ENCODE measurements around the gene CXXC5.

CXXC5 gene

GRCh38 chr5:139696894-139697658 is 48.9 kb downstream of the CXXC5 start:
- DNase-seq (ENCODE audit: low spot score in 2 of 2): peak in 1 of 2 donors; percentile 56
- ATAC-seq: peak; percentile 56
- H3K9me3 Mint-ChIP-seq: no peaks in the 10 kb centered on the region
- H3K4me3 Mint-ChIP-seq: peak overlapping the region; percentile 73
- H3K36me3 Mint-ChIP-seq: no peaks in the 10 kb centered on the region
- peaks cover 46% of the 10 kb centered on the region for H3K4me1 Mint-ChIP-seq
- peak overlapping the region; percentile 85 for H3K27ac Mint-ChIP-seq

DNA sequence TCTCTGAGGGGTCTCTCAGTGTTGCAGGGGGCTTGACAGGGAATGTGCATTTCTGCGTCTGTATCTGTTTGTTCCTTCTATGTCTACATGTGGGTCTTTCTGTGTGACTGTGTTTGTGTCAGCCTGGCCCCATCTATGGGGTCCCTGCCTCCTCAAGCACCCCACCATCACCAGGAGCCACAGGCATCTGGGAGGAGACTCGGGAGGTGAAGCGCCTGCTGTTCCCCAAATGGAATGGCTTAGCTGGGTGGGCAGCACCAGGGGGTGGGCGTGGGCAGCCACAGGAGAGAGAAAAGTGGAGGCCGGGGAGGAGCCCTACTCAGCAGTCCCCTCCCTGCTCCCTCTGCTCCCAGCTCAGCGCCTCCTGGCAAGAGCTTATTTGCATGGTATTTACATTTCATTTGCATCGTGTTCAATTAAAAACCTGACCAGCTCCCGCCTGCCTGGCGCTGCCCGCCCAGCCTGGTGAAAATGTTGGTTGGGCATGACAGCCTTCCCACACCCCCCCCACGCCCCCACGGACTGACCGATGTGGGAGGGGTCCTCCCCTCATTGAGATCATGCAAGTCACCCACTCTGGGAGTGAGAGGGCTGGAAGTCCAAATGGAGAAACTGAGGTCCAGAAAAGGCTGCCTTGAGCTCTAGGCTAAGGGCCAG is 50.5 kb downstream of the CXXC5 start:
- DNase-seq (ENCODE audit: low spot score in 2 of 2): no peak
- Mint-ChIP-seq H3K9me3 (no peaks in the 10 kb centered on the region), H3K36me3 (no peaks in the 10 kb centered on the region), H3K4me3 (peak overlapping the region; percentile 73), H3K4me1 (peaks cover 53% of the 10 kb centered on the region), H3K27ac (no peak overlapping the region)
- no peak for ATAC-seq

DNA sequence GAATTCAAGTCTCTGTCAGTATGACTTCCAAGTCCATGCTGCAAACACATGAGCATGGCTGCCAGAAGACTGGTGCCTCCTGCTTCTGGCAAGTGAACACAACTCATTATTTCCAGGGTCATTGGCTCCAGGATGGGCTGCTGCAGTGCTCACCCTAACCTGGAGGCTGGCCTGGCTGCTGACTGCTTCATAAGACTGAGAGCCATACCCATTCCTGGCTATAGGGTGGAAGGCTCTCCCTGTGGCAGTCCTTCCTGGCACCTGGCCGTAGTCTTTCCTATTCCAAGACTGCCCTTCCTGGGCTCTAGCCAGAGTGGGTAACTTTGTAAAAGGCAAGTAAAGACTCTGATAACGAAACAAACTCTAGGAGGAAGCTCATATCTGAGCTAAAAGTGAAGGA is 51.2 kb downstream of the CXXC5 start:
- no peaks in the 10 kb centered on the region for H3K36me3 Mint-ChIP-seq
- no peaks in the 10 kb centered on the region for H3K9me3 Mint-ChIP-seq
- DNase-seq (ENCODE audit: low spot score in 2 of 2) (no peak), ATAC-seq (no peak)
- no peak overlapping the region for H3K27ac Mint-ChIP-seq
- no peak overlapping the region for H3K4me3 Mint-ChIP-seq
- peaks cover 59% of the 10 kb centered on the region for H3K4me1 Mint-ChIP-seq

GRCh38 chr5:139700711-139701055 is 52.5 kb downstream of the CXXC5 start:
- Mint-ChIP-seq H3K4me1 (peaks cover 68% of the 10 kb centered on the region), H3K4me3 (no peak overlapping the region), H3K9me3 (no peaks in the 10 kb centered on the region), H3K36me3 (no peaks in the 10 kb centered on the region), H3K27ac (peak overlapping the region; percentile 40)
- no peak for ATAC-seq
- DNase-seq (ENCODE audit: low spot score in 2 of 2): no peak

DNA sequence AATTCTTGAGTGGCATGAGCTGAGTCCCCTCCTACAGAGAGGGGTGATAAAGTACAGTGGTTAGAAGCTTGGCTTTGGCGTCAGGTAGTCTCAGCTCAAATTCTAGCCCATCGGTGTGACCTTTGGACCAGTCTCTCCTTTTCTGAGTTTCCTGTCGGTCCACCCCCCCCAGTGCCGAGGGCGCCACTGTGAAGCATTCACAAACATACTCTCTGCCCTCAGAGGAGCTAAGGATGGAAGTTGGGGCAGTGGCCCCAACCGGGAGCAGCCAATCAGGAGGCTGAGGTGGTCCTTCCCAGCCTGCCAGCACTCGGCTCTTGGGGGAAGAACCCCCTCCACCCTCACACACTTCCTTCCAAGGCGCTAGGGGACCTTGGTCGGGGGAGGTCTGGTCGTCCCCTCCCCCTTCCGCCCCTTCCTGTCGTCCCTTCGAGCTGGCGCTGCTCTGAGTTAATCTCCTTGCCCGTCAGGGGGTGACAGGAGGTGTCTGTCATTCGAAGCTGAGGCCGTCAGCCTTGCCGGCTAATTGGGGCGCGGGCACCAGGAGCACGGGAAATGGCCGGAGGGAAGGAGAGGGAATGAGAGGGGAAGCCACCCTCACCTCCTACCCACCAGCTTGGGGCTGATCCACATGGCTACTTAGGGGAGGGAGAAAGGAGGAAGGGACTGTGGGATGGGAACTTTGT is 53.0 kb downstream of the CXXC5 start:
- Mint-ChIP-seq H3K4me3 (peak overlapping the region; percentile 41), H3K9me3 (no peaks in the 10 kb centered on the region), H3K27ac (peak overlapping the region; percentile 40), H3K4me1 (peaks cover 68% of the 10 kb centered on the region), H3K36me3 (no peaks in the 10 kb centered on the region)
- DNase-seq (ENCODE audit: low spot score in 2 of 2) (no peak), ATAC-seq (no peak)

DNA sequence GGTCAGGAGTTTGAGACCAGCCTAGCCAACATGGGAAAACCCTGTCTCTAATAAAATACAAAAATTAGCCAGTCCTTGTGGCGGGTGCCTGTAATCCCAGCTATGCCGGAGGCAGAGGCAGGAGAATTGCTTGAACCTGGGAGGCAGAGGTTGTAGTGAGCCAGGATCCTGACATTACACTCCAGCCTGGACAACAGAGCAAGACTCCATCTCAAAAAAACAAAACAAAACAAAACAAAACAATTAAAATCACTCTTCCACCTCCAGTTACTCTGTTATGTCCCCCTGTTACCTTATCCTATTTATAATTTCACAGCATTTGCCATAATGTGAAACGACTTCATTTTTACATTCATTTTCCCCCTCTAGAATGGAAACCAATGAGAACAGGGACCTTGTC is 54.4 kb downstream of the CXXC5 start:
- Mint-ChIP-seq H3K9me3 (no peaks in the 10 kb centered on the region), H3K27ac (peak overlapping the region; percentile 52), H3K4me1 (peaks cover 59% of the 10 kb centered on the region), H3K4me3 (no peak overlapping the region), H3K36me3 (no peaks in the 10 kb centered on the region)
- DNase-seq (ENCODE audit: low spot score in 2 of 2) (no peak), ATAC-seq (no peak)

GRCh38 chr5:139704748-139705147 is 56.6 kb downstream of the CXXC5 start:
- H3K9me3 Mint-ChIP-seq: no peaks in the 10 kb centered on the region
- peaks cover 43% of the 10 kb centered on the region for H3K4me1 Mint-ChIP-seq
- H3K36me3 Mint-ChIP-seq: no peaks in the 10 kb centered on the region
- no peak overlapping the region for H3K27ac Mint-ChIP-seq
- no peak for DNase-seq (ENCODE audit: low spot score in 2 of 2)
- ATAC-seq: no peak
- H3K4me3 Mint-ChIP-seq: no peak overlapping the region

- ATAC-seq (peak; percentile 52), DNase-seq (ENCODE audit: low spot score in 2 of 2) (no peak)
- Mint-ChIP-seq H3K27ac (peak overlapping the region; percentile 24), H3K9me3 (no peaks in the 10 kb centered on the region), H3K36me3 (no peaks in the 10 kb centered on the region), H3K4me1 (peaks cover 46% of the 10 kb centered on the region), H3K4me3 (no peak overlapping the region)
Measured at GRCh38 chr5:139705191-139705590, 57.0 kb downstream of the CXXC5 start.

DNA sequence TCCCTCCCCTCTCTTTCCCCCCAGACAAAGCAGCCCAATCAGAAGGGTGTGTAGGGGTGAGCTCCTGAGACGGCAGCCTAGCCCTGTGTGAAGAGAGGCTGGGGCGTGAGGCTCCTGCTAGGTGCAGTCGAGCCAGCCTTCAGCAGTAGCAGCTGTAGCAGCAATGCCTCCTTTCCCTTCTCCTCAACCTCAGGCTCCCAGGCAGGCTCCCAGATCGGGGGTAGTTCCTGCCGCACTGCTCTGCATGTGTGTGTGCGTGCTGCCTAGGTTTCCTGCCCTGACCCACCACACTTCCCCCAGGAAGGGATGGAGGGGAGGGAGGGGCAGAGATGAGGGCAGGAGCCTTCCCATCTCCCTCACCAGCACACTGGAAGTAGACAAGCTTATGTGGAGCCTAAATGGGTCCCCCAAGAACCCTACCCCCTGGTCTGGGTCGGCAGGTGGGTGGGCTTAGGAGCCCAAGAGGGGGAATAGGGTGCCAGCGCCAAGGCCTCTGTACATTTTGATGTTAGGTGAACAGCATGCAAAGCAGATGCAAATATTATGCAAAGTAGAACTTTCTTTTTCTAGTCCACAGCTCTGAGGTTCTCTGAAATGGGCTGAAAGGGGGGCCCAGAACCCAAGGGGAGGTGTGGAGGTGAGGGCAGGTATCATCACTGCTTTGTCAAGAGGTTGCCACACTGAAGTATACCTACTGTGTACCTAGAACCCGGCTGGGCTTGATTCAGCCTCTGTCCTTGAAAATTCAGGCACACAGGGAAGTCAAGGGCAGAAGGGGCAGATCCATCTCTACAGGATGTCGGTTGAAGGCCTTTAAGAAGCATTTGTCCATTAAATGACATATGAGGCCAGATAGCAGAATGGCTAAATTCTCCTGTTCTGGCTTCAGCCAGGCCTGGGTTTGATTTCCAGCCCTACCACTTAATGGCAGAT is 57.8 kb downstream of the CXXC5 start:
- peaks cover 49% of the 10 kb centered on the region for H3K4me1 Mint-ChIP-seq
- H3K36me3 Mint-ChIP-seq: no peaks in the 10 kb centered on the region
- DNase-seq (ENCODE audit: low spot score in 2 of 2) (no peak), ATAC-seq (no peak)
- H3K27ac Mint-ChIP-seq: peak overlapping the region; percentile 24
- H3K9me3 Mint-ChIP-seq: no peaks in the 10 kb centered on the region
- no peak overlapping the region for H3K4me3 Mint-ChIP-seq

GRCh38 chr5:139707445-139708003 is 59.4 kb downstream of the CXXC5 start:
- H3K4me3 Mint-ChIP-seq: no peak overlapping the region
- DNase-seq (ENCODE audit: low spot score in 2 of 2): no peak
- no peaks in the 10 kb centered on the region for H3K36me3 Mint-ChIP-seq
- H3K4me1 Mint-ChIP-seq: peaks cover 38% of the 10 kb centered on the region
- no peaks in the 10 kb centered on the region for H3K9me3 Mint-ChIP-seq
- no peak overlapping the region for H3K27ac Mint-ChIP-seq
- no peak for ATAC-seq

- H3K36me3 Mint-ChIP-seq: no peaks in the 10 kb centered on the region
- ATAC-seq: no peak
- no peak overlapping the region for H3K4me3 Mint-ChIP-seq
Measured at GRCh38 chr5:139708434-139708861, 60.3 kb downstream of the CXXC5 start.

GRCh38 chr5:139708877-139709581 is 60.9 kb downstream of the CXXC5 start:
- Mint-ChIP-seq H3K4me3 (no peak overlapping the region), H3K4me1 (peaks cover 40% of the 10 kb centered on the region), H3K36me3 (no peaks in the 10 kb centered on the region), H3K9me3 (no peaks in the 10 kb centered on the region), H3K27ac (no peak overlapping the region)
- DNase-seq (ENCODE audit: low spot score in 2 of 2) (no peak), ATAC-seq (no peak)

More at GRCh38 chr5:139708434-139708861, 60.3 kb downstream of the CXXC5 start:
- Mint-ChIP-seq H3K4me1 (peaks cover 45% of the 10 kb centered on the region), H3K27ac (no peak overlapping the region), H3K9me3 (no peaks in the 10 kb centered on the region)
- DNase-seq (ENCODE audit: low spot score in 2 of 2): no peak

GRCh38 chr5:139709582-139710318 is 61.6 kb downstream of the CXXC5 start:
- ATAC-seq: peak; percentile 2
- DNase-seq (ENCODE audit: low spot score in 2 of 2): no peak
- peaks cover 38% of the 10 kb centered on the region for H3K4me1 Mint-ChIP-seq
- H3K27ac Mint-ChIP-seq: peak overlapping the region; percentile 37
- H3K9me3 Mint-ChIP-seq: no peaks in the 10 kb centered on the region
- H3K4me3 Mint-ChIP-seq: peak overlapping the region; percentile 64
- no peaks in the 10 kb centered on the region for H3K36me3 Mint-ChIP-seq

Data from stimulated activated effector memory CD8-positive, alpha-beta T cell treated with anti-CD3 and anti-CD28 coated beads, Interleukin-12 subunit alpha, Interleukin-12 subunit beta, amount 100 ng/mL, for 72 hours (primary cell).